HG02970 (cell line): ENCODE results near the gene SIX6.
"Not testable (repeated sequence)": the region's sequence is repeated elsewhere in the genome, so short reads cannot be mapped to it uniquely, and the experiment has no call there.

Experiments used
- ATAC-seq: cut with Tn5 transposase; IDR thresholded peaks from one replicate; pipeline ENCODE4 v1.9.1; 2021; ENCODE audit warnings: mild to moderate bottlenecking, moderate library complexity, moderate number of reproducible peaks; ENCODE audit not compliant: unreplicated experiment, low FRiP score

Gene SIX6

GRCh38 chr14:60508707-60509437 is at the start of gene SIX6:
SIX6 (plus strand) TSS chr14:60509146; CDS start chr14:60509399, 253 bp downstream.
- ATAC-seq = no peak

- not testable (repeated sequence) for ATAC-seq
Measured at GRCh38 chr14:60480248-60480647, 28.7 kb upstream of the SIX6 start.

DNA sequence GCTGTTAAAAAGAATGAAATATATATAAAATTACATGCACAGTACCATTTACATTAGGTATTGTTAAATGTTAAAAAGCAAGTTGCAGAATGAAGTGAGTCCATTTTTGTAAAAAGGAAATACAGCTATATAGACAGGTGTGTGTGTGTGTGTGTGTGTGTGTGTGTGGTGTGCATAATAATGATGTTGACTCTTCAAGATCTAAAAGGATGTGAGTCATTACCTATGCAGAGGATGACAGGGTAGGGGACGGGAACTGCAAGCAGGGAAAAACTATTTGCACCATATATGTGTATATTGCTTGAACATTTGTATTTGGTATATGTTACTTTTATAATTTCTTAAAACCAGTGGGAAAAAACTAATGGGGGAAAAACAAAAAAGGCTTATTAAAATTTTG is 26.2 kb upstream of the SIX6 start:
- ATAC-seq = no peak

GRCh38 chr14:60485057-60485597 is 23.8 kb upstream of the SIX6 start:
- no peak for ATAC-seq

DNA sequence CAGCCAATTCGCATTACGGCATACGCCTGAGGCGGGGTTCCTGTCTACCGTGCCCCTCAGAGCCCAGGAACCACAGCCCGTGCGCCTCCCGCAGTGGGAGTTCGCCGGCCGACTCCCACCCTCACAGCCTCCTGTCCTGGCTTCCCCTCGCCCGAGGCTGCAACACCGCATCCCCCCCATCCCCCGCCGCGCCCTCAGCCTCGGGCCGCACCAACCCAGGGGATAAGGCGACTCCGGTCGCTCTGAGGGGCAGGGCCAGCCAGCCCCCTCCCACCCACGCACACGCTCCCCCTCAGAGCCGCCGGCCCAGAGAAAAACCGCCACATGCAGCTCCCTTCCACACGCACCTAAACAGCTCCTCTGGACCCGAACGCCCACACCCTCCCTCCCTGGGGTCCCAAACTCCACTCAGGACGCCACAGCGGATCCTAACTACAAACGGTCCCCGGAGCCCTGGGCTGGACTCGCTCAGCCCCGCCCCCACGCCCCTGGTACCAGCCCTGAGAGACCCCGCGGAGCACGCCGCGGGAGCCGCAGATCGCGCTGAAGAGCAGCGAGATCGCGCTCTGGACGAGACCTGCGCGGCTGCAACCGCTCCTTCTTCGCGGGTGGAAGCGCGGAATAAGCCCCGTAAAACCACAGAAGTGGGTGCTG is 23.2 kb upstream of the SIX6 start, which contains the start of gene C14orf39:
C14orf39 (minus strand) TSS at position 466 of the 654 bp plus-strand sequence. CDS start 985 bp downstream, outside the sequence.
- ATAC-seq = no peak

DNA sequence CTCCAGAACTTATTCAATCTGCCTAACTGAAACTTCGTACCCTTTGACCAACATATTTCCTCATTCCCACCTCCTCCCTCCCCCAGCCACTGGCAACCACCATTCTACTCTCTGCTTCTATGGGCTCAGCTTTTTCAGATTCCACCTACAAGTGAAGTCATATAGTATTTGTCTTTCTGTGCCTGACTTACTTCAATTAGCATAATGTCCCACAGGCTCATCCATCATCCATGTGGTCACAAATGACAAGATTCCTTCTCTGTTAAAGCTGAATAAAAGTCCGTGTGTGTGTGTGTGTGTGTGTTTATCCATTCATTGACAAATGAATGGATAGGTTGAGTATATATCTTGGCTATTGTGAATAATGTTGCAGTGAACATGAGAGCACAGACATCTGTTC is 21.7 kb upstream of the SIX6 start:
- no peak for ATAC-seq

- no peak for ATAC-seq
Measured at GRCh38 chr14:60488175-60488574, 20.8 kb upstream of the SIX6 start.

DNA sequence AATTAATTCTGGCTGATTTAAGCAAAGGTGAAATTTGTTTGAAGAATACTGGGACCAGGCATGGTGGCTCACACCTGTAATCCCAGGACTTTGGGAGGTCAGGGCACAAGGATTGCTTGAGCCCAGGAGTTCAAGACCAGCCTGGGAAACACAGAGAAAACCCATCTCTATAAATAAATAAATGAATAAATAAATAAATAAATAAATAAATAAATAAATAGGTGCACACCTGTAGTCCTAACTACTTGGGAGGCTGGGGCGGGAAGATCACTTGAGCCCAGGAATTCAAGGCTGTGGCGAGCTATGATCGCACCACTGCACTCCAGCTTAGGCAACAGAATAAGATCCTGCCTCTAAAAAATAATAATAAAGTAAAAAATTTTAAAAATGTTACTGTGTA is 18.7 kb upstream of the SIX6 start:
- no peak for ATAC-seq

DNA sequence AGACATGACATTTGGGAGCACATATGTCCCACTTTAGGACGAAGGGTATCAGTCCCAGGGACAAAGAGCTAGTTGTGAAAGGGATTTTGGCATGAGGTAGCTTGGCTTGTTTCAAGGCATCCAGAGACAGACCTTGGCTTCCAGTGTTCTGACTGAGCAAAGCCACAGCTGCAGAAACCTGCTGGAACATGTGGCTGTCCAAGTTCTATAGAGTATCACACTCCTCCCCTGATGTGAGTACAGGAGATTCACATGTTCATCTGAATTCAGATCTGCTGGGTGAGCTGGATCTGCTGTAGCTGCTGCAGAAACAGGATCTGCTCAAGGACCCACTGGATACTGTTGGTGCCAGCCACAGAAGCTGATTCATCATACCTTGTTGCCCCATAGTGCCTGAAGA is 13.0 kb upstream of the SIX6 start:
- ATAC-seq = no peak

DNA sequence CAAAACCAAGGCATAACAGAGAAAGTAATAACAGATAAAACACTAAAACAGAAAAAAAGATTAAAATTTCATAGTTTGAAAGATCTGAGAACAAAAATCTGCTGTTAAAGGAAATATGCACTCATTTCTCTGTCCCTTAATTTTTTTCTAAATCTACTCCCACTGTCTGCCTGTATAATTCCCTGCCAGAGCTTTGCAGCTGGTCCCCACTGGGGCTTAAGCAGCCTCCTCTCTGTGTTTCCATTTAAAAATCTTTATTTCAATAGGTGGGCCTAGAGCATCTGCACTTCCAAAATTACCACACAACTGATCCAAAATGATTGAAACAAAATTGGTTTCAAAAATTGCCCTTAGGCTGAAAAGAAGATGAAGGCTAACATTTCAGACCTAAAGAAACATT is 6.4 kb upstream of the SIX6 start:
- no peak for ATAC-seq

DNA sequence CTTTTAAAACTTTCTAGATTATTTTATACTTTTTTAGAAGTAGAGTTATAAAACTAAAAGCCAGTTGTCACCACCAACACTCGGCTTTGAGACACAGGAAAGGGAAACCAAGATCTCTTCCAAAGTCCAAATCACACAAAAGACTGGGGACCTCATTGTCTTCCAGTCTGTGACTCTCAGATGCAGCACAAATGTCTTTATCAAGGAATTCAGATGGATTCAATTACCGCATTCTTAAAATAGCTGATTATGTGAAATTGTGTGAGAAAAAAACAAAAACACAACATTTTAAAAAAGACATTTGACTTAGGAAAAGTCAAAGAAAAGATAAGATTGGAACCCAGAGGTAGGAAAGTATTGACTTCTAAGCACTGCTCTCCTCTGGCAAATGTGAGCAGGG is 3.5 kb upstream of the SIX6 start:
- ATAC-seq = no peak

- no peak for ATAC-seq
Measured at GRCh38 chr14:60506010-60506409, 2.9 kb upstream of the SIX6 start.

DNA sequence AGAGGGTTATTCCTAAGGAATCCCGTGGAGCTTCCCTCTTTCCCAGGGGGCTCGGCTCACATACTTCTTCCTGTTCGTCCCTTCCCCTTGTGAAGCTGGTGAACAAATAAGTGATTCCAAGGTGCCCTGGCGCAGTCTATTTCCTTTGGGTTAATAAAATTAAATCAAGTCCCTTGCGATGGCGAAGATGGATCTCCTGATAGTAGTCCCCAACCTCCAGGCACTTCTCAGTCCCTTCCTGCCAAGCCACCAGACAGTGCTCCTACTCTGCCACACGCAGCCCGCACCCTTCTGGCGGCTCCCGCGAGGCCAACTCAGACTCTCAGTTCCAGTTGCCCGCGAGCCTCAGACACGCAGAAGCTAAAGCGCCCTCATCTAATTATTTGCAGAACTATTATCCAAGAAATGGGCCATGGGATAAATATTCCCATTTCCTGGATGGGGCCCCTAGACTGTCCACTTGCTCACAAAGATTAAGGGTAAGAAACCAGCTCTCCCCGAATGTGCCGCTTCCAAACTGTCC is 2.4 kb upstream of the SIX6 start:
- ATAC-seq = no peak

GRCh38 chr14:60506985-60507829 is 1.7 kb upstream of the SIX6 start:
- no peak for ATAC-seq

GRCh38 chr14:60508363-60508706 is 611 bp upstream of the SIX6 start:
- ATAC-seq = no peak

GRCh38 chr14:60509438-60510253 is 700 bp downstream of the SIX6 start:
- no peak for ATAC-seq

DNA sequence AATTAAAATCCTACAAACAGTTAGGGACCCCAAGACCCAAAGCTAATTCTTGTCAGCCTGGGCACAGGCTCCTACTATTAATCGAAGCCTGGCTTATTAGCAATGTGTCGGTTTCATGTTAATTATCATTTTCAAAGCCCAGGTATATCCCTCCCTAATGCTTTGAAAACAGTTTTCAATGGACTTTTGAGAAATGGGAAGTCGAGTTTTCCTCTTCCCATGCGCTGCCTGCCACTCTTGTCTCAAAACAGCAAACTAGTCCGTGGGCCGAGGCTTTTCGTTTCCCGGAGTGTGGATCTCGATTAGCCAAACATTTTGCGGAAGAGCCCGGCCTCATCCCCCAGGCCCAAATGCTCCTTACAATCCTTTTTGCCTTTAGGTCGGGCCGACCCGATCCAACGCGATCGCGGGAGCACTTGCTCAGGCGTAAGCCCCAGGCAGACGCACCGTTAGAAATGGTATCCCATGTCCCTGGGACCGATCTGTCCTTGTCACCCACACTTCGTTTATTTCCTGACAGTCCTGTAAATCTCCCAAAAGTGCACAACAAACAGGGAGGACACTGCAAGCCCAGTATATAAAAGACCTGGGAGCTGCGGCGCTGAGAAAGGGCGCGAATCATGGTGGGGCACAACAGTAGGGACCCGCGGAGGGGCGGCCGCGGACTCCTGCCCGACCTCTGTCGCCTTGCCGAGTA is 1.5 kb downstream of the SIX6 start:
- no peak for ATAC-seq

DNA sequence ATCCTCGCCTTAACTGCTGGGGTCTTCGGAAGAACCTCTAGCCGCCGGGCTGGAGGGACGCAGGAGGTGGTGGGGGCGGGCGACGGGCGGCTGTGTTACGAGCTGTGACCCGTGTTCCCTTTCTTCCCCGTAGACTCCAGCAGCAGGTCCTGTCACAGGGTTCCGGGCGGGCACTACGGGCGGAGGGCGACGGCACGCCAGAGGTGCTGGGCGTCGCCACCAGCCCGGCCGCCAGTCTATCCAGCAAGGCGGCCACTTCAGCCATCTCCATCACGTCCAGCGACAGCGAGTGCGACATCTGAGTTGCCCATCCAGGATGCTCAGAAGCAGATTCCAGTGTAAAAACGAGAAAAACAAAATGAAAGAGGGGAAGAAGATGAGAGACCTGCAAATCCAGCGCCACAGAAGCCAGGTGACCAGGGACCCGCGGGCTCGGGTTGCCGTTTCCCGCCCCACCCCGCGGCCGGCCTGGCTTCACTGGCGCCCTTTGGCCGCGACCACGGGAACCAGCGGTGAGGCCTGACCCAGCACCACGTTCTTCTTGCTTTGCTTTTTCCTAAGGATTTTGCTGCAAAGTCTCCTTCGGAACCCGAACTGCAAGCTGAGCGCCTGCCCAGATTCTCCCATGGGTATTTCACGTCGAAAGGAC is 2.1 kb downstream of the SIX6 start:
- ATAC-seq = no peak

- ATAC-seq = no peak
Measured at GRCh38 chr14:60512126-60512525, 3.2 kb downstream of the SIX6 start.
